CD4-positive, alpha-beta T cell treated with Interleukin-4 for 1 hour (primary cell): ENCODE data around the gene PPP1R26.
"Not testable (repeated sequence)": the region's sequence is repeated elsewhere in the genome, so short reads cannot be mapped to it uniquely, and the experiment has no call there.

Experiments used
- DNase-seq, 2 donors: peaks; one replicate each; pipeline ENCODE4 v3.0.0-alpha.2; 2020 to 2022

Gene PPP1R26

GRCh38 chr9:135506327-135507103 lies 26.9 kb downstream of the PPP1R26 start:
- no peak for DNase-seq

GRCh38 chr9:135507104-135508035 lies 27.8 kb downstream of the PPP1R26 start:
- DNase-seq, result no peak

- peak in 1 of 2 donors; percentile 5 for DNase-seq
These were observed 28.7 kb downstream of the PPP1R26 start for GRCh38 chr9:135508211-135508820.

GRCh38 chr9:135509458-135509857 lies 29.9 kb downstream of the PPP1R26 start:
- DNase-seq, result no peak

GRCh38 chr9:135512241-135512603 lies 32.6 kb downstream of the PPP1R26 start:
- no peak for DNase-seq

- peak in 1 of 2 donors; percentile 5 for DNase-seq
These were observed 33.3 kb downstream of the PPP1R26 start for GRCh38 chr9:135512904-135513303.

GRCh38 chr9:135513351-135513846 lies 33.8 kb downstream of the PPP1R26 start:
- no peak for DNase-seq

- not testable (repeated sequence) for DNase-seq
These were observed 34.3 kb downstream of the PPP1R26 start for GRCh38 chr9:135513906-135514305.

- DNase-seq, result peak in 1 of 2 donors; percentile 5
These were observed 34.9 kb downstream of the PPP1R26 start for GRCh38 chr9:135514342-135515082.

- DNase-seq, result peak in 1 of 2 donors; percentile 10
These were observed 35.7 kb downstream of the PPP1R26 start for GRCh38 chr9:135515083-135515951.

GRCh38 chr9:135516132-135516860 lies 36.7 kb downstream of the PPP1R26 start:
- no peak for DNase-seq

GRCh38 chr9:135517407-135517822 lies 37.8 kb downstream of the PPP1R26 start:
- no peak for DNase-seq

GRCh38 chr9:135519179-135519971 lies 39.8 kb downstream of the PPP1R26 start:
- DNase-seq, result no peak

- DNase-seq, result no peak
These were observed 41.5 kb downstream of the PPP1R26 start, which contains the start of gene LCN1 for GRCh38 chr9:135520916-135521607. Gene LCN1, plus strand, starts transcription at chr9:135521440. Its CDS starts 58 bp downstream, at chr9:135521498.

GRCh38 chr9:135521608-135522095 lies 42.1 kb downstream of the PPP1R26 start:
- DNase-seq, result no peak

- DNase-seq, result no peak
These were observed 42.7 kb downstream of the PPP1R26 start for GRCh38 chr9:135522137-135522877.

GRCh38 chr9:135522931-135523330 lies 43.3 kb downstream of the PPP1R26 start:
- no peak for DNase-seq

GRCh38 chr9:135523521-135524129 lies 44.0 kb downstream of the PPP1R26 start:
- no peak for DNase-seq
